Stomach (tissue), 9 donors: Measurements from ENCODE around the gene PPP1R14C. TPM values are rescaled to one million over a fixed set of nuclear protein-coding genes. Genes with fewer than 3 reads are reported as not detected.

Experiments used
- DNase-seq, 2 donors: peaks; one replicate each; pipeline versions ENCODE4 v3.0.0 to v3.0.0-alpha.2; 2013 to 2019
- H3K27ac ChIP-seq, 5 donors: fragments of 200-600 bp in 4 of 5; sonication (generic) in 4 of 5; one replicate each; pipeline ENCODE4 v1.5.1; 2013 to 2019; ENCODE audit warnings: mild to moderate bottlenecking in 1 of 5, moderate library complexity in 1 of 5
- H3K27me3 ChIP-seq, 3 donors: fragments of 200-600 bp; sonication (generic); one replicate each; pipeline ENCODE4 v1.5.1; 2017 to 2019; ENCODE audit warnings: mixed run types in 1 of 3
- H3K36me3 ChIP-seq, 4 donors: fragments of 200-600 bp; sonication (generic); 1 replicate in 3 of 4; 2 replicates in 1 of 4; pipeline ENCODE4 v1.5.1; 2016 to 2019
- H3K4me1 ChIP-seq, 4 donors: fragments of 200-600 bp; sonication (generic); one replicate each; pipeline ENCODE4 v1.5.1; 2016 to 2019
- H3K4me3 ChIP-seq, 4 donors: fragments of 200-600 bp; sonication (generic) in 3 of 4; one replicate each; pipeline ENCODE4 v1.5.1; 2016 to 2019; ENCODE audit warnings: mild to moderate bottlenecking in 1 of 4
- H3K9me3 ChIP-seq, 4 donors: fragments of 200-600 bp; sonication (generic); one replicate each; pipeline ENCODE4 v1.5.1; 2016 to 2019
- CTCF ChIP-seq, 7 experiments: fragments of 450-650 bp in 4 of 7; fragments of 200-600 bp in 3 of 7; sonication (generic) in 3 of 7; IDR thresholded peaks; one replicate each; pipeline ENCODE4 v1.5.1; 2016 to 2019; ENCODE audit warnings: antibody characterized with exemption in 7 of 7, control low read depth in 2 of 7, mild to moderate bottlenecking in 1 of 7
- EP300 ChIP-seq: sonication (generic); formaldehyde crosslinking; IDR thresholded peaks from one replicate; pipeline ENCODE4 v1.6.1; 2017; ENCODE audit warnings: antibody characterized with exemption
- POLR2A ChIP-seq, 4 donors: fragments of 450-650 bp; IDR thresholded peaks; one replicate each; pipeline ENCODE4 v1.6.1; 2016; ENCODE audit warnings: antibody characterized with exemption in 4 of 4, control low read depth in 2 of 4, mild to moderate bottlenecking in 1 of 4, moderate library complexity in 1 of 4
- POLR2AphosphoS5 ChIP-seq, 3 donors: sonication (generic); formaldehyde crosslinking; IDR thresholded peaks; one replicate each; pipeline ENCODE4 v1.6.1; 2016; ENCODE audit warnings: antibody characterized with exemption in 3 of 3
- WGBS, 5 donors: extraction: QIAGEN DNeasy Blood & Tissue Kit in 3 of 5; methylation state at CpG; one replicate each; pipeline versions ENCODE4 v1.1.5 to v1.1.7; 2013 to 2018; 5-methylcytosine and 5-hydroxymethylcytosine counted together
- intact Hi-C: fragments of 100-400 bp; cut with DNase I; formaldehyde crosslinking; loops from one replicate; pipeline ENCODE4 v1.15.1; 2023; ENCODE audit warnings: low total_unique reads
- polyA plus RNA-seq, 3 donors: library from polyadenylated mRNA; stranded (reverse); fragments of 200-250 nt; gene quantifications; one replicate each; pipeline ENCODE4 v1.2.3, GENCODE V29; 2013
- total RNA-seq, 5 donors: library from RNA; depleted of rRNA; stranded (reverse); fragments of >200 nt; gene quantifications; one replicate each; pipeline versions ENCODE4 v1.1.0 to v1.2.3, GENCODE V29; 2014 to 2016
- donor health status: healthy with polysubstance abuse.
- donor health status: Bipolar disorder and iron deficiency.
- donor health status: healthy.

The PPP1R14C gene
- total and polyA plus RNA-seq, 8 donors: 0.25 to 13.8 (median 4.1) TPM; not detected in 3

GRCh38 chr6:150279533-150279932, 136.7 kb downstream of the PPP1R14C start:
- WGBS, 5 donors: 60 to 83% (median 73%) methylated on average over 1 of the region's 1 CpG
- H3K27me3 ChIP-seq: peaks cover 0 to 4% (median 0%) of the 10 kb centered on the region in 3 donors
- intact Hi-C loops: no loop called here
- no peak for DNase-seq
- no peak overlapping the region for H3K27ac ChIP-seq
- H3K9me3 ChIP-seq: peaks cover 0 to 3% (median 0%) of the 10 kb centered on the region in 4 donors
- TF ChIP-seq EP300 (no peak), POLR2A (IDR thresholded peaks at IDR 0.05) (no peak), CTCF (IDR thresholded peaks at IDR 0.05) (no peak), POLR2AphosphoS5 (IDR thresholded peaks at IDR 0.05) (no peak)
- peaks cover 0 to 10% (median 0%) of the 10 kb centered on the region in 4 donors for H3K4me1 ChIP-seq
- no peaks in the 10 kb centered on the region for H3K36me3 ChIP-seq
- H3K4me3 ChIP-seq: no peak overlapping the region

GRCh38 chr6:150280703-150281102, 137.9 kb downstream of the PPP1R14C start:
- 91 to 96% (median 92%) methylated on average over 1 of the region's 1 CpG for WGBS, 5 donors
- Histone ChIP-seq H3K27ac (no peak overlapping the region), H3K36me3 (no peaks in the 10 kb centered on the region), H3K9me3 (peaks cover 0 to 3% (median 0%) of the 10 kb centered on the region in 4 donors), H3K4me3 (no peak overlapping the region), H3K4me1 (peaks cover 0 to 10% (median 0%) of the 10 kb centered on the region in 4 donors), H3K27me3 (peaks cover 0 to 13% (median 0%) of the 10 kb centered on the region in 3 donors)
- intact Hi-C loops: no loop called here
- no peak for DNase-seq
- TF ChIP-seq POLR2AphosphoS5 (IDR thresholded peaks at IDR 0.05): no peak
- no peak for TF ChIP-seq EP300
- no peak for TF ChIP-seq CTCF (IDR thresholded peaks at IDR 0.05)
- TF ChIP-seq POLR2A (IDR thresholded peaks at IDR 0.05): no peak

GRCh38 chr6:150281767-150282166, 138.9 kb downstream of the PPP1R14C start:
- intact Hi-C loops: no loop called here
- TF ChIP-seq CTCF (IDR thresholded peaks at IDR 0.05): no peak
- TF ChIP-seq EP300: no peak
- TF ChIP-seq POLR2A (IDR thresholded peaks at IDR 0.05): no peak
- TF ChIP-seq POLR2AphosphoS5 (IDR thresholded peaks at IDR 0.05): no peak
- H3K27me3 ChIP-seq: peaks cover 0 to 17% (median 0%) of the 10 kb centered on the region in 3 donors
- no peak overlapping the region for H3K4me3 ChIP-seq
- H3K9me3 ChIP-seq: peaks cover 0 to 3% (median 0%) of the 10 kb centered on the region in 4 donors
- no peak overlapping the region for H3K27ac ChIP-seq
- peaks cover 0 to 6% (median 0%) of the 10 kb centered on the region in 4 donors for H3K4me1 ChIP-seq
- DNase-seq: no peak
- no peaks in the 10 kb centered on the region for H3K36me3 ChIP-seq

GRCh38 chr6:150282806-150283205, 140.0 kb downstream of the PPP1R14C start:
- Histone ChIP-seq H3K9me3 (peaks cover 0 to 3% (median 0%) of the 10 kb centered on the region in 4 donors), H3K4me1 (no peaks in the 10 kb centered on the region), H3K27me3 (peaks cover 0 to 17% (median 0%) of the 10 kb centered on the region in 3 donors), H3K4me3 (no peak overlapping the region), H3K36me3 (no peaks in the 10 kb centered on the region), H3K27ac (no peak overlapping the region)
- DNase-seq: no peak
- TF ChIP-seq EP300: no peak
- no peak for TF ChIP-seq POLR2A (IDR thresholded peaks at IDR 0.05)
- no peak for TF ChIP-seq POLR2AphosphoS5 (IDR thresholded peaks at IDR 0.05)
- TF ChIP-seq CTCF (IDR thresholded peaks at IDR 0.05): no peak
- intact Hi-C loops: no loop called here
